Activated naive CD4-positive, alpha-beta T cell treated with anti-CD3 and anti-CD28 coated beads, Interleukin-2, amount 10 ng/mL, durations not matched to agents 7 days and 5 days (primary cell): ENCODE measurements around the gene TSPAN32.

Source experiments
- CTCF ChIA-PET: fragments of 350-600 bp; sonication (Branson Sonifier 250); formaldehyde crosslinking; loops from one replicate; lab custom pipeline; 2021; ENCODE audit warnings: antibody characterized with exemption; lab: Charles Lee
- DNase-seq: peaks from one replicate; pipeline ENCODE4 v3.0.0-alpha.2; 2020
- H3K27ac Mint-ChIP-seq: one replicate; pipeline ENCODE4 v1.8.0; 2021; ENCODE audit warnings: mild to moderate bottlenecking, moderate library complexity, mixed read lengths
- H3K27me3 Mint-ChIP-seq: one replicate; pipeline ENCODE4 v1.8.0; 2021; ENCODE audit warnings: mild to moderate bottlenecking, mixed read lengths
- H3K36me3 Mint-ChIP-seq: one replicate; pipeline ENCODE4 v1.8.0; 2021; ENCODE audit warnings: mixed read lengths
- H3K4me1 Mint-ChIP-seq: one replicate; pipeline ENCODE4 v1.8.0; 2021; ENCODE audit warnings: mixed read lengths
- H3K4me3 Mint-ChIP-seq: one replicate; pipeline ENCODE4 v1.8.0; 2021; ENCODE audit warnings: mild to moderate bottlenecking, moderate library complexity, mixed read lengths
- H3K9me3 Mint-ChIP-seq: one replicate; pipeline ENCODE4 v1.8.0; 2021; ENCODE audit warnings: mixed read lengths

The TSPAN32 gene

GRCh38 chr11:2263724-2264360, 38.0 kb upstream of the TSPAN32 start:
- Mint-ChIP-seq H3K4me1 (peaks cover 25% of the 10 kb centered on the region), H3K4me3 (no peak overlapping the region), H3K27me3 (peaks cover 47% of the 10 kb centered on the region), H3K9me3 (no peaks in the 10 kb centered on the region), H3K36me3 (no peaks in the 10 kb centered on the region), H3K27ac (no peak overlapping the region)
- no peak for DNase-seq
- CTCF ChIA-PET: no interaction called here

GRCh38 chr11:2264366-2265053, 37.3 kb upstream of the TSPAN32 start:
- CTCF ChIA-PET: no interaction called here
- no peak for DNase-seq
- no peaks in the 10 kb centered on the region for H3K9me3 Mint-ChIP-seq
- H3K27ac Mint-ChIP-seq: no peak overlapping the region
- H3K27me3 Mint-ChIP-seq: peaks cover 53% of the 10 kb centered on the region
- no peaks in the 10 kb centered on the region for H3K36me3 Mint-ChIP-seq
- H3K4me1 Mint-ChIP-seq: peaks cover 28% of the 10 kb centered on the region
- H3K4me3 Mint-ChIP-seq: no peak overlapping the region

GRCh38 chr11:2265396-2265795, 36.4 kb upstream of the TSPAN32 start:
- Mint-ChIP-seq H3K27me3 (peaks cover 56% of the 10 kb centered on the region), H3K9me3 (no peaks in the 10 kb centered on the region), H3K36me3 (no peaks in the 10 kb centered on the region), H3K4me3 (no peak overlapping the region), H3K27ac (no peak overlapping the region), H3K4me1 (peaks cover 29% of the 10 kb centered on the region)
- DNase-seq: peak; percentile 44
- CTCF ChIA-PET: no interaction called here

DNA sequence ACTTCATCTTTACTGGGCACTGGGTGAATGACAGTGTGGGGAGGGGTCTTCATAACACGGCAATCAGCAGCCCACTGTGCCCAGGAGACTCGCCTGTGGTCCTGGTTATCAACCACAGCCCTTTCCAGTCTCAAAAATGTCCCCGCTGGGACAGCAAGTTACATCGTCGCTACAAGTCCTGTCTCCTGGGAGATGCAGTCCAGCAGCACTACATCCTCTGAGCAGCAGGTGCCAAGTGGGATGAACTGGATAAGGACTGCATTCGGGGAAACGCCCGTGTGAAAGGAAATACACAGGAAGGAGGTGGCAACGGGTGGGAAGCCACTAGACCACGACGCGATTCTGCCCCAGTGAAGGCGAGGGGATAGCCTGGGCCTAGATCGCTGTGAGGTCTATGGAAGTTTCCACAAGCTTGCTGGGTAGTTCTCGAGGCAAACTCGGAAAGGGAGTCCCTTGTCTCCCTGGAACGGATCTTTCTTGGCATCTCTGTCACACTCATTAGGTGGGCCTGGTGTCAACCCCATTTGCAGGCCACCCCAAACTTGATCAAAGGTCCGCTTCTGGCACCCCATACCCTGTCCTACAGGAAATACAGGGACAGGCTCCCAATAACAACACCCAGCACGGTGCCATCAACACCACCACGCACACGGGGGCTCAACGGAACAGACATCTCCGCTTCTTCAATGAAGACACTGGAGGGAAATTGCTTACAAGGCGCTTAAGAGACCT, 35.8 kb upstream of the TSPAN32 start:
- CTCF ChIA-PET: no interaction called here
- H3K27me3 Mint-ChIP-seq: peaks cover 59% of the 10 kb centered on the region
- no peaks in the 10 kb centered on the region for H3K36me3 Mint-ChIP-seq
- no peak overlapping the region for H3K4me3 Mint-ChIP-seq
- no peaks in the 10 kb centered on the region for H3K9me3 Mint-ChIP-seq
- peaks cover 31% of the 10 kb centered on the region for H3K4me1 Mint-ChIP-seq
- H3K27ac Mint-ChIP-seq: no peak overlapping the region
- no peak for DNase-seq

GRCh38 chr11:2266586-2267305, 35.1 kb upstream of the TSPAN32 start:
- Mint-ChIP-seq H3K27me3 (peaks cover 66% of the 10 kb centered on the region), H3K9me3 (no peaks in the 10 kb centered on the region), H3K36me3 (no peaks in the 10 kb centered on the region), H3K4me3 (no peak overlapping the region), H3K4me1 (peaks cover 31% of the 10 kb centered on the region), H3K27ac (no peak overlapping the region)
- no peak for DNase-seq
- CTCF ChIA-PET: no interaction called here

- no peaks in the 10 kb centered on the region for H3K36me3 Mint-ChIP-seq
- no peak for DNase-seq
- no peak overlapping the region for H3K4me3 Mint-ChIP-seq
- H3K27me3 Mint-ChIP-seq: peaks cover 72% of the 10 kb centered on the region
- no peaks in the 10 kb centered on the region for H3K9me3 Mint-ChIP-seq
- peaks cover 31% of the 10 kb centered on the region for H3K4me1 Mint-ChIP-seq
- CTCF ChIA-PET: interaction anchor here (0.7 kb wide), 1 partner anchor 32 kb away, joined by 3 read pairs; no protein-coding TSS in a partner anchor
- no peak overlapping the region for H3K27ac Mint-ChIP-seq
These were observed 34.4 kb upstream of the TSPAN32 start for GRCh38 chr11:2267306-2267850.

DNA sequence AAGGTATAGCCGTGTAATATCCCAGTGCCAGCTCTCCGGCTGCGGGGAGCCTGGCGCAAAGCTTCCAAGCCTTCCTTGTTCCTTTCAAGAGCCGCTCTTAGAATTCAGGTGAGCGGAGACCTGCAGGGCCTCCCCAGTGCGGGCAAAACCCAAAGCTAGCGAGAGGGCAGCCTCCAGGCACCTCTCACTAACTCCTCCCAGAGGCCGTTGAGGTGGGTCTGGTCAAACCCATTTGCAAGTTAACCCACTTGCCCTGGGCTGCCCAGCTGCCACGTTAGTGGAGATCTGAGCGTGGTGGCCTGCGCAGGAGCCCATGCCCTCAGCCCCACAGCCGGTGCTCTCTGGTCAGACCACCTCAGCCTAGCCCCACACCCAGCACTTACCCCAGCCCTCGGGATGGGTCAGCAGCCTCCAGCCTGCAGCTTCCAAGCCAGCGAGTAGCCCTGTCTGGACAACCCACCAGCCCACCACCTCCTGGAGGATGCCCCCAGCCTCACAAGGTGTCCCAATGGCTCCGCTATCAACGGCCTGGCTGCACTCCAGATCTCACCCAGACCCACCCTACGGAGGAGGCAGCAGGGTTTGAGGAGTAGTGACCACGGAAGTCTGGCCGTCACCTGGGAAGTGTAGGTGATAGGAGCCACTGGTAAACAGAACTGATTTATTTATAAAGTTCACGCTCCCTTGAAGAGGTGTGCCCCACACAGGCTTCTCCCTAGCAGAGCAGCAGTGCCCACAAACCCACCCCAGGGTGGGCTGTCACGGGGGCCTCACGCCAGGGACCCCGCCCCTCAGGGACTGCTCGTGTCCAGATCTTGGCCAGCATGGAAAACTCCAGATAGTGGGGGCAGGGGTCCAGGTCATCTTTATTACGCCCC, 33.7 kb upstream of the TSPAN32 start:
- CTCF ChIA-PET: interaction anchor here (0.7 kb wide), 1 partner anchor 31 kb away, joined by 3 read pairs; no protein-coding TSS in a partner anchor

DNA sequence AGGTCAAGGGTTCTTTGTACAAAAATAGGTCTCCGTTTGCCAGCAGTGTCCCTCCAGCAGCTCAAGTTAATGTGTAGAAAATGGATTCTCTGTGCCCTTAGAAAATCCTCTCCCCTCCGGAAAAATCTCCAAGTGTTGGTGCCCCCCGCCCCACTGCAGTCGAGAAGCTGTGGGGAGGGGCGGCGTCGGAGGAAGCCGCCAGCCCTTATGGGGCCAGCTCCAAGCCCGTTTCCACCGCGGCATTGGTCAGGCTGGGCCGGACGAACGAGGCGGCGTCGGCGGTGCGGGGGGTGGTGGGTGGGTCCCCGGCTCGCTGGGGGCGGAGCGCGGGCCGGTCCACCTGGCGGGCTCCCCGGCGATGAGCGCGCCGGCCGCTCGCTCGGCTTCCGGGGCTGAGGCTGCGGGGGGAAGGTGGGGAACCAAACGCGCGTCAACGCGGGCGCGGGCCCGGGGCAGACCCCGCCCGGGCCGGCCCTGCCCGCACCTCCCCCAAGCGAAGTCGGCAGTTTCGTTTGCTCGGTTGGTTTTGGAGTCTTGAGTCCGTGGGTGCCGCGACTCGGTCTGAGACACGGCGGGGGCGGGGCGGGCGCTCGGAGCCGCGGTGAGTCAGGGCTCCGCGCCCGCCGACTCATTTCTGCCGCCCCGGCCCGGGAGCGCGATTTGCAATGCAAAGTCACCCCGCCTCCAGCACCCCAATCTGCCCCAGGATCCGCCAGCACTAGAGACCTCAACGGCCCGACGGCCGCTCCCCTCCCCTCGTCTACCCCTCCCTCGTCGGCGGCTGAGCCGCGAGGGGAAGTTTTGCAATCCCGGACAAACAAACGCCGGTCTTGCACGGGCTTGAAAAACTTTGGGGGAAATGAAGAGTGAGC, 32.8 kb upstream of the TSPAN32 start:
- DNase-seq: peak; percentile 60
- peaks cover 31% of the 10 kb centered on the region for H3K4me1 Mint-ChIP-seq
- H3K9me3 Mint-ChIP-seq: no peaks in the 10 kb centered on the region
- no peaks in the 10 kb centered on the region for H3K36me3 Mint-ChIP-seq
- H3K27me3 Mint-ChIP-seq: peaks cover 85% of the 10 kb centered on the region
- CTCF ChIA-PET: interaction anchor here (0.7 kb wide), 2 partner anchors 118 to 619 kb away, joined by 3 to 4 read pairs; no protein-coding TSS in a partner anchor
- H3K4me3 Mint-ChIP-seq: peak overlapping the region; percentile 46
- peak overlapping the region; percentile 1 for H3K27ac Mint-ChIP-seq

More for the DNA sequence above, 33.7 kb upstream of the TSPAN32 start:
- Mint-ChIP-seq H3K9me3 (no peaks in the 10 kb centered on the region), H3K4me1 (peaks cover 31% of the 10 kb centered on the region), H3K4me3 (peak overlapping the region; percentile 28), H3K36me3 (no peaks in the 10 kb centered on the region), H3K27me3 (peaks cover 79% of the 10 kb centered on the region), H3K27ac (peak overlapping the region; percentile 1)
- DNase-seq: no peak

GRCh38 chr11:2269601-2270321, 32.1 kb upstream of the TSPAN32 start:
- CTCF ChIA-PET: interaction anchor here (0.7 to 0.9 kb wide), 4 partner anchors 9 to 618 kb away, joined by 3 to 4 read pairs (median 3); no protein-coding TSS in a partner anchor
- peaks cover 93% of the 10 kb centered on the region for H3K27me3 Mint-ChIP-seq
- H3K9me3 Mint-ChIP-seq: no peaks in the 10 kb centered on the region
- peak; percentile 68 for DNase-seq
- no peak overlapping the region for H3K27ac Mint-ChIP-seq
- H3K36me3 Mint-ChIP-seq: no peaks in the 10 kb centered on the region
- H3K4me3 Mint-ChIP-seq: peak overlapping the region; percentile 46
- peaks cover 31% of the 10 kb centered on the region for H3K4me1 Mint-ChIP-seq

GRCh38 chr11:2270322-2271076, 31.3 kb upstream of the TSPAN32 start, which contains the start of gene ASCL2:
TSS of gene ASCL2 (minus strand) at chr11:2270588. CDS start at chr11:2270332, 256 bp downstream.
- Mint-ChIP-seq H3K36me3 (no peaks in the 10 kb centered on the region), H3K4me3 (peak within 1 kb of the TSS; percentile 65), H3K27me3 (peaks cover 96% of the 10 kb centered on the region), H3K27ac (peak within 1 kb of the TSS; percentile 52), H3K9me3 (no peaks in the 10 kb centered on the region), H3K4me1 (peaks cover 28% of the 10 kb centered on the region)
- CTCF ChIA-PET: interaction anchor here (0.7 to 0.9 kb wide), 2 partner anchors 8 to 152 kb away, joined by 3 read pairs; no protein-coding TSS in a partner anchor
- DNase-seq: no peak

DNA sequence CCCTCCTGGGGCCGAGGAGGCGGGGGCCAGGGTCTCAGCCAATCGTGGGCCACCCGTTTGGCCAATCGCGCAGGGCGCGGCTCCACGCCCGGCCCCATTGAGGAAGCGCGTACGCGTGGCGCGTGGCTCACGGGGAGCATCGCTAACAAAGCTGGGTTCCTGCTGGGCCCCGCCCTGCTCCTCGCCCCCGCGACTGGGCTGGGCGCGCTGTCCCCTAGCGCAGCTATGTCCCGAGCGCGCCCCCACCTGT, 30.8 kb upstream of the TSPAN32 start:
- H3K9me3 Mint-ChIP-seq: no peaks in the 10 kb centered on the region
- CTCF ChIA-PET: no interaction called here
- H3K27ac Mint-ChIP-seq: no peak overlapping the region
- peaks cover 96% of the 10 kb centered on the region for H3K27me3 Mint-ChIP-seq
- no peak overlapping the region for H3K4me3 Mint-ChIP-seq
- H3K36me3 Mint-ChIP-seq: no peaks in the 10 kb centered on the region
- H3K4me1 Mint-ChIP-seq: peaks cover 23% of the 10 kb centered on the region
- peak; percentile 50 for DNase-seq
